DMS153 treated with DMSO at 0.1 percent for 48 hours (cell line): ENCODE measurements around the gene SUSD3.

Source experiments
- DNase-seq: peaks from one replicate; lab custom pipeline; 2025; ENCODE audit not compliant: unreplicated experiment; lab: John Stamatoyannopoulos, UW

Gene SUSD3

DNA sequence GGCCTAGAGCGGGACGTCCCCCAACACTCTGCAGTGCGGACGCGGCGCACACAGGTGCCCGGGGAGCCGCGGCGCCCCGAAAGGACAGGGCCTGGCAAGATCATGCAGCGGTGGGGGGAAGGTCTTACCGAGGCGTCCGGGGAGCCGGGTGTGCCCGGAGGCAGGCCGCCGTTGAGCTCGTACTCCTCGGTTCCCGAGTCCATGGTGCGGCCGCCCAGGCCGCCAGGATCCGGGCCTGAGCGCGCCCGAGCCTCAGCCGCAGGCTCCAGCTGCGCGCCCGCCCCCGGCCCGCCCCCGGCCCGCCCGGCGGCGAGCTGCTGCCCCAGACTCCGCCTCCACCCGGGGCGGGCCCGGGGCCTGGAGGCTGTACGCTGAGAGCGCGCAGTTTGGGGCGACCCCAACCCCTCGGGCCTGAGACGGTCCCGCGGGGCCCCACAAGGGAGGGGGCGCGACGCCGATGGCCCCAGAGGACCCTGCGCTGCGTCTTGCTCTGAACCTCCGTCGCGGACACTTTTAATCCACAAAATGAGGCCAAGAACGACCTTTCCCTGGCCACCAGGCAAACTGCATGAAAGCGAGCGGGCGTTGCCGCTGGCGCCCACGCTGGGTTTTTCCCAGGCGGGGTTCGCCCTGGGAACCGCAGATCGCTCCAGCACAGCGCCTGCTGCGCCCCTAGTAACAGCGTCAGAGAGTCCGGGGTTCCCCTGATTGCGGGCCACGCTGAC lies 75.7 kb downstream of the SUSD3 start, which contains the start of gene NINJ1:
Gene NINJ1, minus strand, starts transcription at position 237 of the 725 bp plus-strand sequence. Its CDS starts 34 bp downstream, at position 203.
- peak; percentile 57 for DNase-seq
